Measurements from ENCODE around the gene OXA1L.
"Not testable (repeated sequence)": the region's sequence is repeated elsewhere in the genome, so short reads cannot be mapped to it uniquely, and the experiment has no call there.

Gene OXA1L

GRCh38 chr14:22768947-22769346 lies 2.5 kb downstream of the OXA1L start:
- no peak for DNase-seq (ENCODE audit: low read depth, low spot score)

- no peak for DNase-seq (ENCODE audit: low read depth, low spot score)
Measured at GRCh38 chr14:22769369-22769768, 2.9 kb downstream of the OXA1L start.

- DNase-seq (ENCODE audit: low read depth, low spot score), result no peak
Measured at GRCh38 chr14:22770481-22771187, 4.1 kb downstream of the OXA1L start.

- DNase-seq (ENCODE audit: low read depth, low spot score), result no peak
Measured at GRCh38 chr14:22772725-22773124, 6.2 kb downstream of the OXA1L start.

GRCh38 chr14:22773162-22774010 lies 6.9 kb downstream of the OXA1L start:
- no peak for DNase-seq (ENCODE audit: low read depth, low spot score)

GRCh38 chr14:22774011-22774706 lies 7.7 kb downstream of the OXA1L start:
- no peak for DNase-seq (ENCODE audit: low read depth, low spot score)

- no peak for DNase-seq (ENCODE audit: low read depth, low spot score)
Measured at GRCh38 chr14:22776215-22776614, 9.7 kb downstream of the OXA1L start.

- DNase-seq (ENCODE audit: low read depth, low spot score), result not testable (repeated sequence)
Measured at GRCh38 chr14:22776849-22777248, 10.4 kb downstream of the OXA1L start.

GRCh38 chr14:22778084-22778483 lies 11.6 kb downstream of the OXA1L start:
- no peak for DNase-seq (ENCODE audit: low read depth, low spot score)

GRCh38 chr14:22780105-22780679 lies 13.7 kb downstream of the OXA1L start:
- no peak for DNase-seq (ENCODE audit: low read depth, low spot score)

GRCh38 chr14:22780941-22781300 lies 14.4 kb downstream of the OXA1L start:
- DNase-seq (ENCODE audit: low read depth, low spot score), result no peak

GRCh38 chr14:22781301-22781991 lies 15.0 kb downstream of the OXA1L start:
- no peak for DNase-seq (ENCODE audit: low read depth, low spot score)

GRCh38 chr14:22786685-22787084 lies 20.2 kb downstream of the OXA1L start:
- no peak for DNase-seq (ENCODE audit: low read depth, low spot score)

- DNase-seq (ENCODE audit: low read depth, low spot score), result no peak
Measured at GRCh38 chr14:22791301-22791700, 24.8 kb downstream of the OXA1L start.

GRCh38 chr14:22792158-22792557 lies 25.7 kb downstream of the OXA1L start:
- DNase-seq (ENCODE audit: low read depth, low spot score), result no peak

GRCh38 chr14:22793550-22793949 lies 27.1 kb downstream of the OXA1L start:
- not testable (repeated sequence) for DNase-seq (ENCODE audit: low read depth, low spot score)

- no peak for DNase-seq (ENCODE audit: low read depth, low spot score)
Measured at GRCh38 chr14:22793976-22794375, 27.5 kb downstream of the OXA1L start.

- no peak for DNase-seq (ENCODE audit: low read depth, low spot score)
Measured at GRCh38 chr14:22794551-22794951, 28.1 kb downstream of the OXA1L start.

- DNase-seq (ENCODE audit: low read depth, low spot score), result no peak
Measured at GRCh38 chr14:22796087-22796707, 29.7 kb downstream of the OXA1L start.

GRCh38 chr14:22797017-22797917 lies 30.8 kb downstream of the OXA1L start:
- no peak for DNase-seq (ENCODE audit: low read depth, low spot score)

Measured in smooth muscle cell of the brain vasculature (primary cell).